Omental fat pad (tissue), 4 donors: ENCODE results near the gene RNF133. TPM values are rescaled to one million over a fixed set of nuclear protein-coding genes. Genes with fewer than 3 reads are reported as not detected.
"Not testable (repeated sequence)": the region's sequence is repeated elsewhere in the genome, so short reads cannot be mapped to it uniquely, and the experiment has no call there.

Experiments used
- ATAC-seq: fragments of 150-250 bp; one replicate; pipeline ENCODE4 v1.9.1; 2016; ENCODE audit warnings: mild to moderate bottlenecking, moderate library complexity; ENCODE audit not compliant: low FRiP score
- DNase-seq: peaks from one replicate; pipeline ENCODE4 v3.0.0-alpha.2; 2019; ENCODE audit warnings: low spot score
- total RNA-seq, 4 donors: library from RNA; depleted of rRNA; stranded (reverse); fragments of >200 nt; gene quantifications; one replicate each; pipeline ENCODE4 v1.1.0, GENCODE V29; 2016
- TF ChIP-seq, protein P1 (sequence below), 3 donors: fragments of 450-650 bp; IDR thresholded peaks; one replicate each; pipeline ENCODE4 v1.5.1; 2016 to 2017; ENCODE audit warnings: antibody characterized with exemption in 3 of 3, mild to moderate bottlenecking in 3 of 3, moderate library complexity in 2 of 3

Gene RNF133
- total RNA-seq, 4 donors from 2014 or later: 1.0 to 3.1 (median 1.6) TPM

DNA sequence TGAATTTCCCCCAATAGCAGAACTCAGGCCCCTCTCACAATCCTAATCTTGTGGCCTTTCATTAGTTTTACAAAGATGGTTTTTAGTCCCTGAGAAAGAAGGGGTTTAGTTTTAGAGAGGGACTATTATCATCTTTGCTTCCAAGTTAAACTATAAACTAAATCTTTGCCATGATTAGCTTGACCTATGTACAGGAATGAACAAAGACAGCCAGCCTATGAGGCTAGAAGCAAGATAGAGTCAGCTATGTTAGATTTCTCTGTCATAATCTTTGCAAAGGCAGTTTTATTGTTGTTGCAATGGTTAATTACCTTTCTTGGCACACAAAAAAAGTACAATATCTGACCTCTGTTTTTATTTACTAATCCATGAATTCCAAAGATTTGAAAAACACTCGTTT is 19.1 kb downstream of the RNF133 start:
- ATAC-seq (no peak), DNase-seq (no peak)
- TF ChIP-seq, protein P1, sequence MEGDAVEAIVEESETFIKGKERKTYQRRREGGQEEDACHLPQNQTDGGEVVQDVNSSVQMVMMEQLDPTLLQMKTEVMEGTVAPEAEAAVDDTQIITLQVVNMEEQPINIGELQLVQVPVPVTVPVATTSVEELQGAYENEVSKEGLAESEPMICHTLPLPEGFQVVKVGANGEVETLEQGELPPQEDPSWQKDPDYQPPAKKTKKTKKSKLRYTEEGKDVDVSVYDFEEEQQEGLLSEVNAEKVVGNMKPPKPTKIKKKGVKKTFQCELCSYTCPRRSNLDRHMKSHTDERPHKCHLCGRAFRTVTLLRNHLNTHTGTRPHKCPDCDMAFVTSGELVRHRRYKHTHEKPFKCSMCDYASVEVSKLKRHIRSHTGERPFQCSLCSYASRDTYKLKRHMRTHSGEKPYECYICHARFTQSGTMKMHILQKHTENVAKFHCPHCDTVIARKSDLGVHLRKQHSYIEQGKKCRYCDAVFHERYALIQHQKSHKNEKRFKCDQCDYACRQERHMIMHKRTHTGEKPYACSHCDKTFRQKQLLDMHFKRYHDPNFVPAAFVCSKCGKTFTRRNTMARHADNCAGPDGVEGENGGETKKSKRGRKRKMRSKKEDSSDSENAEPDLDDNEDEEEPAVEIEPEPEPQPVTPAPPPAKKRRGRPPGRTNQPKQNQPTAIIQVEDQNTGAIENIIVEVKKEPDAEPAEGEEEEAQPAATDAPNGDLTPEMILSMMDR (IDR thresholded peaks at IDR 0.05): no peak

DNA sequence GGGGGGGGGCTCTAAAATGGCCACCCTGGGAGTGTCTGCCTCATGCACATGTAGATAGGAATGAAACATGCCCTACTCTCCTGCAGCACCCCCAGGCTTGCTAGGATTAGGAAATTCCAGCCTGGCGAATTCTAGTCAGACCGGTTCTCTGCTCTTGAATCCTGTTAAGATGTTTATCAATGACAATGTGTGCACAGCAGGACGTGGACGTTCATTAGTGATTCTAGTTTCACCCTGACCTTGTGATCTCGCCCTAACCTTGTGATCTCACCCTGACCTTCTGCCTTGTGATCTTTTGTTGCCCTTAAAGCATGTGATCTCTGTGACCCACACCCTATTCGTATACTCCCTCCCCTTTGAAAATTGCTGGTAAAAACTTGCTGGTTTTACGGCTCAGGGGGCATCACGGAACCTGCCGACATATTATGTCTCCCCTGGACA is 19.6 kb downstream of the RNF133 start:
- not testable (repeated sequence) for DNase-seq, ATAC-seq

DNA sequence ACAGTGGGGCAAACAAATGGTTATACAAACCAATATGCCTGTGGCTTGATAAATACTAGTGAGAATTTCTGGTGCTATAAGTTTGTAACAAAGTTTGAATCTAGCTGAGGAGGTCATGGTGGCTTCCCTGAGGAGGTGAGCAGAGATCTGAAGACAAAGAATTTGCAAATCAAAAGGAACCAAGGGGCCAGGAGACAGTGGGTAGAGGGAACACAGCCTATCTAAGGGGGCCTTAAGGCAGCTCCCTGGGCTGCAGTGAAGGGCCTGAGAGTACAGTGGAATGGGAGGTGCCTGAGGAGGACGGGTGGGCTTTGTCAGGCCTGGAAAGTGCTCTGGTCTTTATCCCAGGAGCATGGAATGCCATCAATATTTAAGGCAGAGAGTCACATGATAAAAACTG is 21.8 kb downstream of the RNF133 start:
- TF ChIP-seq, protein P1 (IDR thresholded peaks at IDR 0.05): no peak
- ATAC-seq: no peak
- DNase-seq: no peak

DNA sequence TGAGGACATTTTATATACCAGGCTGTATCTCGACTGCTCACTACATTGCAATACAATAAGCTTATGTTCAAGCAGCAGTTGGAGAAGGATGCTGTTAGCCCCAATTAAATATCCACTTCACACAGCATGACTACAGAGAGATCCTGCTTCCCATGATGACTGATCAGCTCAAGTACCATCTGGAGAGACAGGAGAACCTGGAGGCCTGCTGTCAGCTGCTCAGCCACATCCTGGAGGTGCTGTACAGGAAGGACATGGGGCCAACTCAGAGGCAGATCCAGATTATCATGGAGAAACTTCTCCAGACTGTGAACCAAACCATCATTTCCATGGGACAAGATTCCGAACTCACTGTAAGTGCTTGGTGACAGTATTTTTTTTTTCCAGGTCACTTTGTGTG is 22.5 kb downstream of the RNF133 start:
- ATAC-seq: no peak
- TF ChIP-seq, protein P1 (IDR thresholded peaks at IDR 0.05): no peak
- DNase-seq: no peak

DNA sequence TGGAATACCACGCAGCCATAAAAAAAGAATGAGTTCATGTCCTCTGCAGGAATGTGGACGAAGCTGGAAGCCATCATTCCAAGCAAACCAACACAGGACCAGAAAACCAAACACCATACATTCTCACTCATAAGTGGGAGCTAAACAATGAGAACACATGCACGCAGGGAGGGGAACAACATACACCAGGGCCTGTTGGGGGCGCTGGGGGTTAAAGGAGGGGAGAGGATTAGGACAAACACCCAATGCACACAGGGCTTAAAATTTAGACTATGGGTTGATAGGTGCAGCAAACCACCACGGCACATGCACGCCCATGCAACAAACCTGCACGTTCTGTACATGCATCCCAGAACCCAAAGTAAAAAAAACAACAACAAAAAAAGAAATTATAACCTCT is 23.3 kb downstream of the RNF133 start:
- ATAC-seq (no peak), DNase-seq (no peak)
- TF ChIP-seq, protein P1 (IDR thresholded peaks at IDR 0.05): no peak

DNA sequence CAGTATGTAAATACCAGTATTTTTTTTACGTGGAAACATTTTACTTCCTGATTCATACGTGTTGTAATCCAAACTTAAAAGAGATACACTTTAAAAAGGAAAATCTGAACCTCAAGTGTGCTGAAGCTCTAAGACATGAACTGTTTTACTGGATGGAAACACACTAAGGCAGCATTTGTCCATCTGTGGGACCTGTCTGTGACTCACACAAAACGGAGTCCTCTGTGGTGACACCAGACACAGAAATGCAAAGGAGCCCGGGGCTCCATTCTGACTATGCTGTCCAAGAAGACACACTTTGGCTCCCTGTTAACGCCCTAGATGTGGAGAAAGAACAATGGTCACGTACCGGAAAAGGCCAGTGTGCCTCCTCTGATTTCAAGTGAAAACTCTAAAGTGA is 23.9 kb downstream of the RNF133 start:
- ATAC-seq (no peak), DNase-seq (no peak)
- TF ChIP-seq, protein P1 (IDR thresholded peaks at IDR 0.05): no peak

DNA sequence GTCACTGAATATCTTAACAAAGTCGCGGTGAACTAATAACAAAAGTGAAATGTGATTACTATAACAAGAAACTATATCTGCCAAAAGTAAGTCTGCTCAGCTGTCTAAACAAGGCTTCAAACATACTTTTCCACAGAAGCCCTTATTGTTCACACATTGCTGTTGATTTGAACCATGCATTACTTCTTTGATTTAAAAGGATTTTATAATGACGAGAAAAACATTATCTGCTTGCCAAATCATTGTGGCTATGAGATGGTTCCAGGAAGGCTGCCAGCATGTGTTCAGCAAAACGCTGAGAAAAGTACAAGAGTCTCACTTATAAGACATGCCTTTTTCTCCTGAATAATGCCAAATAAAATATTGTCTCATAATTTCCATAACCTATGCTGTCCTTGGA is 24.4 kb downstream of the RNF133 start:
- TF ChIP-seq, protein P1 (IDR thresholded peaks at IDR 0.05): no peak
- ATAC-seq (no peak), DNase-seq (no peak)

DNA sequence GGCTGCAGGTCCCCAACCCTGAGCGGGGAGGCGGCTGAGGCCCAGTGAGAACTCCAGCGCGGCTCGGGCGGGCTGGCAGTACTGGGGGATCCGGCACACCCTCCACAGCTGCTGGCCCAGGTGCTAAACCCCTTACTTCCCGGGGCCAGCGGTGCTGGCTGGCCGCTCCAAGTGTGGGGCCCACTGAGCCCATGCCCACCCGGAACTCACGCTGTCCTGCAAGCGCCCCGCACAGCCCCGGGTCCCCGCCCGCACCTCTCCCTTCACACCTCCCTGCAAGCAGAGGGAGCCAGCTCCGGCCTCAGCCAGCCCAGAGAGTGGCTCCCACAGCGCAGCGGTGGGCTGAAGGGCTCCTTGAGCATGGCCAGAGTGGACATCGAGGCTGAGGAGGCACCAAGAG is 25.0 kb downstream of the RNF133 start:
- TF ChIP-seq, protein P1 (IDR thresholded peaks at IDR 0.05): no peak
- ATAC-seq (no peak), DNase-seq (no peak)
